OCI-M1 (cell line): ENCODE data around the gene NDUFS1.
"Not testable (repeated sequence)": the region's sequence is repeated elsewhere in the genome, so short reads cannot be mapped to it uniquely, and the experiment has no call there.

Source experiments
- DNase-seq: peaks from one replicate; lab custom pipeline; 2025; lab: John Stamatoyannopoulos, UW

NDUFS1 gene

DNA sequence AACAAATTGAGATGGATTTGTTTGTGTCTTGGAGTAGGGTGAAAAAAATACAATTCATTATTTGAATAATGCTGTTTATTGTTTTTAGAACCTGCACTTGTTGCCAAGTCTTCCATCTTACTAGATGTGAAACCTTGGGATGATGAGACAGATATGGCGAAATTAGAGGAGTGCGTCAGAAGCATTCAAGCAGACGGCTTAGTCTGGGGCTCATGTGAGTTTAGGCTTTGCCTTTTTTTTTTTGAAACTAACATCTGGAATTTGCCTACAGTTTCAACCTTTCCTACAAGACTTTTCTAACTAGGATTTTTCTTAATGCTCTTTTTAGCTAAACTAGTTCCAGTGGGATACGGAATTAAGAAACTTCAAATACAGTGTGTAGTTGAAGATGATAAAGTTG lies 3.2 kb upstream of the NDUFS1 start:
- not testable (repeated sequence) for DNase-seq

DNA sequence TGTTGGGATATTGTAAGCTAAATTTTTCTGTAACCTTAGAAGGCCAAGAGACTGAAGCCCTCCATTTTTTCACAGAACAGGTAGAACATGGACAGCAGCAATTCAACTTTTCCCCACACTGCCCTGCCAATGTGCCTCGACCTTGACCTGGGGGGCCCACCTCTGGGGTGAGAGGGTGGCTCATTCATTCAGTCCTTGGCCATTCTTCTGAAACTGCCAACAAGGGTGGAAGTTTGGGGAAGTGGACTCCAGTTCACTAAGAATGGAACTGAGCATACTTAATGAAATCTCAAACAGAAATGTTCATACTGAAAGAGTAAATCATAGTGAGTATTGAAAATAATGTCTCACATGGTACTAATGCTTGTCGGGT lies 1.5 kb upstream of the NDUFS1 start:
- no peak for DNase-seq

DNA sequence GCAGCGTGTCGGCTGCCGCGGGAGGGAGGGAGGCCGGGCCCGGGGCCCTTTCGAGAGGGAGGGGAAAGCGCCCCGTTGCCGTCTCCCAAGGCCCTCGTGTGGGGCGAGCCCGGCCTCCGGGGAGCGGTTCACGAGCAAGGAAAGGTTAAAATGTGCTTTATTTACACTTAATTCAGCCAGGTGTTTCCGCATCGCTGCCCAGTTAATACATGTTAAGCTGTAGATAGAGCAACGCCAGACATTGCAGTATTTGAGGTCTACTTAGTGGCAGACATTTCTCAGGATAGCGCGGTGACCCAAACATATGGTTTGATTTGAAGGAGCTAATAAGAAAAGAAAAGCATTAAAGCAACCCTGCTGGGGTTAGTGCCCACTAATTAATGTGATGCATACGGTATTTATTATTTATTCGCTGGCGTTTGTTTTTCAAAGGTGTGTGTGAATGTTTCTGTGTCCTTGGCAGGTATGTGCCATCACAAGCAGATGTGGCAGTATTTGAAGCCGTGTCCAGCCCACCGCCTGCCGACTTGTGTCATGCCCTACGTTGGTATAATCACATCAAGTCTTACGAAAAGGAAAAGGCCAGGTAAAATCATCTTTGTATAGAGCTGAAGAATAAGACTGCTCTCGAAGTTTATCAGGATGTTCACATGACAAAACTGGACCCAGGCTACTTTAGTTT lies 1.0 kb upstream of the NDUFS1 start:
- DNase-seq = no peak

DNA sequence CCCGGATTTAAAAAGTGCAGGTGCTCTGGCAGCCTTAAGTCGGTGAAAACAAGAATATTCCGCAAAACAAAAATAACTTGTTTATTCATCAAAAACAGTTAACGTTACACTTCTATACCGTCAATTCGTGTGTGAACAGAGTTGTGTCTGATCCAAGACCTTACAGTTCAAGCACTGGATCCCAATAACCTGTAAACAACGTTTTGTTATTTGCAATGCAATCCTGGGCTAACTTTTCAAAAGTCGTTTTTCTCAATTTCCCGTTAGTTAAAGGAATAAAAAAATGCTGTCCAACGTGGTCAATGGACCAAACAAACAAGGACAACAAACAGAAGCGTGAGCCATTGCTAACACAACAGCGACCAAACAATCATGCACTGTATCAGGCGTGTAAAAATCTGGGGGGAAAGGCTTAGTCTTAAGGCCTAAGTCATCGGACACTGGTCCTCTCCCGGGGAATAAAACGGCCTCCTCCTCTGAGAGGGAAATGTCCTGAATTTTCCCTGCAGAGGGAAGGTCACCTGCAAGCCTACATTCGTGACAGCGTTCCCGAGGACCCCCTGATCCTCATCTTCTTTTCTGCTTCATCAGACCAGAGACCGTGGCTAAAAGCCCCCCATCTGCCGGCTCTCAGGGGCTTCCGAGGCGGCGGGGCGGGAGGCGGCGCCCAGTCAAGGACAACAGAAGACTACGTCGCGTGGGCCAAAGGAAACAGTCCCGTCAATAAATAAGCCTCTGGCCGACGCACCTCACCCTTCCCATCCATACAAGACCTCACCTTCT lies 490 bp downstream of the NDUFS1 start:
- peak; percentile 59 for DNase-seq

DNA sequence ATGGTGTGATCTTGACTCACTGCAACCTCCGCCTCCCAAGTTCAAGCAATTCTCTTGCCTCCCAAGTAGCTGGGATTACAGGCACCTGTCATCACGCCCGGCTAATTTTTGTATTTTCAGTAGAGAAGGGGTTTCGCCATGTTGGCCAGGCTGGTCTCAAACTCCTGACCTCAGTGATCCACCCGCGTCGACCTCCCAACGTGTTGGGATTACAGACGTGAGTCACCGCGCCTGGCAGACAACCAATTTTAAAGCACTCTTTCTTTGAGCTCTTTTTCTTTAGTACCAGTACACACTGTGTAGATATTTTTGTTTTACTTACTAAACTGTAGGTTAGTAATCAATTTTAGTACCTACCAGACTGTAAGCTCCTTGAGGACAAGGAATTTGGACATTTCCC lies 2.2 kb downstream of the NDUFS1 start:
- DNase-seq = not testable (repeated sequence)

DNA sequence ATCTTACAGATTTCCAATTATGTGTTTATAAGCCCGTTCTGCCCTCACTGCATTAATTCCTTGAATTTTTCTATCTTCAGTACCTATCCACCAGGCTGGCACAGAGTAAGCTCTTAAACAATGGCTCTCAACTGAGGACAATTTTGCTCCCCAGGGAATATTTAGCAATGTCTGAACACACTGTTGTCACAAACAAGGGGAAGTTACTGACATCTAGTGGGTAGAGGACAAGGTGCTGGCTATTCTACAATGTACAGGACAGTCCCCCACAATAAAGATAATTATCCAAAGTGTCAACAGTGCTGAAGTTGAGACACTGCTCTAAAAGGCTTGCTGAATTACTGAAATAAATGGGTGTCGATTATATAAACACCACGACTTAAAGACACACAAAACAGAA lies 5.0 kb downstream of the NDUFS1 start:
- peak; percentile 47 for DNase-seq

DNA sequence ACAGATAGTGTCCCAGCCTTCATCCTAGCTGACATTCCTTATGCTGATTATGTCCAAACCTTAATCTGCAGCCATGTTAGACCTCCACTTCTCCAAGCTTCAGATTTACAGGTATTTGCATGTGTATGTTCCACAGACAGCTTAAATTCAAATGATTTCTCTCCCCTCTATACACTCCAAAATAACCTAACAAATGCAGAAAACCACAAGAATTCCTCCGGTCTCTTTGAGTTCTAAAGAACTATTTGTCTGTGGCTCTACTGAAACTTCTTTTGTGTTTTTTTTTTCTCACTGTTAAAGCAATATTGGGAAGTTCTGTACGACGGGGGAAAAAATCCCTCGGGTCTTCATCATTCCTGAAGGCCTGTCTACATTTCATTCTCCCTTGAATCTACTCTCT lies 8.6 kb downstream of the NDUFS1 start:
- DNase-seq = no peak

DNA sequence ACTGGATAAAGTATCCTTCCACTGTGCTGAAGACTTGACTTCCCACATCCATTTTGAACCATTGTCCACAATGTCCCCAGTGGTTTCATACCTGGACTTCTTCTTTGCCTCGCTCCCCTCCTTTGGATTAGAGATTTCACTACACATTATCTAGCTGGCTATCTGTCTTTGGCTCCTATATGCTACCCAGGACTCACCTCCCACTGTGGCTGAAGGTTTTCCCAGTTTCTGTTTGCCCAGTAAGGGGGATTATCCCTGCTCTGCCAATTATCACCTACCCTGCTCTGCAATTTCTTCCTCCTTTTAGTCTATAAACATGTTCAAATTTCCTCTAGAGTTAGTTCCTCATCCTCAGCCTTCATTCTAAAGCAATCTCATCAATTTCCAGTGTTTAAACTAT lies 9.1 kb downstream of the NDUFS1 start:
- no peak for DNase-seq

DNA sequence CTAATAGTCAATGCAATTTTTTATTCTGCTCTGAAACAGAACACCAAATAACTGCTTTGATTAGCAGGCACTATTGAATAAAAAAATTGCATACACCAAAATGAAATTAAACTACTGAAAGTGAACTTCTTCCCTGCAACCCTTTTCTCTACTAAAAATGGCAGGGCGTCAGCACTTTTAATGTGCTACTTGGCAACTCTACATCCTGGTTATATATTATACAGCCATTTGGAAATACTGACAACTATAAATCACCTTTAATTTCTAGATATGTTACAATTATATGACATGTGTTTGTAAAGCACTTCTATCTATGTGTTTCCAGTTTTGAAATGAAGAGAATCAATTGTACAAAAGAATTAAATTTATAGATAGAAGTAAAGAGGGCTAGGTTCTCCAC lies 9.9 kb downstream of the NDUFS1 start:
- no peak for DNase-seq

DNA sequence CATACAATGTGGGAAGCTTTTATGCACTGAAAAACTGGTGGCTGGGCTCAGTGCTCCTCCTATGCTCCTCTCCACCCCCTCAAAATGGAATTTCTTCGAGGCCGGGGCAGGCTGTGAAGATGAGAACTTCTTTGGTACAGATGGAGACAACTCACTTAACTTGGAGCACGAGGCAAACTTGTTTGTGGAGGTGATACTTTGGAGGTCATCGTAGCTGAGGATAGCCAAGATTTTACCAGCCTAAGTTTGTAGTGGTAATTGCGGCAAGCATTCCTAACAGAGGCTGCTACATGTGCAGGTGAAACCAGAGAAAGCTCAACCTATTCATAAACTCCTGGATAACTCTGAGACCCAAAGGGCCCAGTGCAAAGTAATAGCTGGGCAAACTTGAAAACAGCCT lies 13.6 kb downstream of the NDUFS1 start:
- DNase-seq = no peak

DNA sequence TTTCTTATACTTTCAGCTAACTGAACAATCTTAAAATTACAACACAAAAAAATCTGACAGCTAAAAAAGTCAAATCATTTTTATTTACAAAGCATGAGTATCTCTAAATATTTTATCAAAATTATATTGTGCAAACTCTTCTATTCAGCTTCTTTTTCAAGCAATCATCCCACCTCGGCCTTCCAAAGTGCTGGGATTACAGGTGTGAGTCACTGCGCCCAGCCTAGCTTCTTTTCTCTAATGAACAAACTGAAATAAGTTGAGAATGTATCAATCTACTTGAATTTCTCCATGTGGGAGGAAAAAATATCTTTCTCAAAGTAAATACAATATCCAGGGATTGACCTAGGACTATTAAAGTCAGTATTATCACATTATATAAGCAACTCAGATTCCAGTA lies 14.9 kb downstream of the NDUFS1 start:
- DNase-seq = no peak

DNA sequence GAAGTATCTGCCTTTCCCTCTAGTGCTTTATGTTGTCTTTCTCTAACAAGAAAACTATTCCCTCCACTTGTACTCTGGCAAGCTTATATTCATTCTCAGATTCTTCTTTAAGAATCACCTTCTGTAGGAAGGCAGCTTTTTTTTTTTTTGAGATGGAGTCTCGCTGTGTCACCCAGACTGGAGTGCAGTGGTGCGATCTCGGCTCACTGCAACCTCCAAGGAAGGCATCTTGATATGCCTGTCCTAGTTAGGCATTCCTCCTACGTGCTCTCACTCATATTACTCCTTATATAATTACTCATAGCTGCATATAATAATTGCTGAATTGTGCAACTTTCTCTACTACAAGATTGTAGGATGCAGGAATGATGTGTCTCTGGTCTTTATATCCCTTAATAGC lies 15.8 kb downstream of the NDUFS1 start:
- DNase-seq = no peak

DNA sequence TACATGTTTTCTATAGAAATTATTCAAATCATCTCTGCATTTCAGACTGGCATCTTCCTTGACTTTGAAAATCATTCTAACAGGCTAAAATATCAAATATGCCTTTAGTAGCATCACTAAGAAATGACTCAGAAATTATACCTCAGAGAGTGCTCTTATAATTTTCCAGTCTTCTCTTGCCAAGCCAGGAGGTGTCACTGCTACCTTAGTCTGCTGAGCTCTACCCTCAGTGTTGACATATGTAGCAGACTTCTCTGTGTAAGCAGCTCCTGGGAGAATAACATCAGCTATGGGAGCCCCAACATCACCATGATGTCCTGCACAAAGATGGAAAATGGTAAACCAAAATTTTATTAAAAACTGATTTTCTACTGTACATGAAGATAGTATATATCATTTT lies 31.6 kb downstream of the NDUFS1 start:
- no peak for DNase-seq

DNA sequence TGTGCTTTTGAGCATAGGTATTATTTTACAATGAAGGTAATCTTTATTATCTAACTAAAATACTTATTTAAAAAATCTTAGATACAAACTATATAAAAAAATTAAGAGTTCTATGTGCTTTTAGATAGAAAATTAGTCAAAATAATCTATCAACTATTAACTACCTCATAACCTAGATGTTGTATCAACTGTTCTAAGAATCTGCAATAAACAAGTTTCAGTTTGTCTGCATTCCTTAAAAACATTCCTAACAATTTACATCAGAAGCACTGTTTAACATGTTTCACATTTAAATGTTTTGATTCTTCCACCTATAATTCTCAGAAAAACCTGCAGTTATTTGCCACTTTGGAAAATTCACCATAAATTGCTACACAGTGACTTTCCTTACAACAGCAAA lies 33.3 kb downstream of the NDUFS1 start:
- no peak for DNase-seq

DNA sequence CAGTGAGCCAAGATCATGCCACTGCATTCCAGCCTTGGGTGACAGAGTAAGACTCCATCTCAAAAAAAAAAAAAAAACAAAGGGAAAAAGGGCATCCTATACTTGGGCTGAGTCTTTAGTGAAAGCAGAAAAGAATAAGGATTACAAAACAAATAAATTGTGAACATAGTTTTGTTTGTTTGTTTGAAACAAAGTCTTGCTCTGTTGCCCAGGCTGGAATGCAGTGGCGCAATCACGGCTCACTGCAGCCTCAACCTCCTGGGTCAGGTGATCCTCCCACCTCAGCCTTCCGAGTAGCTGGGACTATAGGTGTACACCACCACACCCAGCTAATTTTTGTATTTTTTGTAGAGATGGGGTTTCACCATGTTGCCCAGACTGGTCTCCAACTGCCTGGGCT lies 36.7 kb downstream of the NDUFS1 start:
- DNase-seq = not testable (repeated sequence)

DNA sequence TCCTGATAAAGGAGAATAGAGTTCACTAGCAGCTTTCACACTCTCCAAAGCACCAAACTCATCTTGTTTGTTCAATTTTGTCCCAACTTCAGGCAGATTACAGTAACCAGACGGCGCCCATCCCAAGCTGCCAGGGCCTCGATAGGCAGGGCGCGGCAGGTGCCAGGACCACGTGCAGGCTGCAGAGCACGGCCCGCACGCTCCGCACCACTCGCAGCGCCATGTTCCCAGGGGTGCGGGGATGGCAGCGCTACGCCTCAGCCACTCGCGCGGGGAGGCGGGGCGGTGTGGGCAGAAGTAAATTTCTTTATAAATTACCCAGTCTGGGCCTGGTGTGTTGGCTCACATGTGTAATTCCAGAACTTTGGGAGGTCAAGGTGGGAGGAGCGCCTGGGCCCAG lies 43.0 kb downstream of the NDUFS1 start:
- DNase-seq = no peak

DNA sequence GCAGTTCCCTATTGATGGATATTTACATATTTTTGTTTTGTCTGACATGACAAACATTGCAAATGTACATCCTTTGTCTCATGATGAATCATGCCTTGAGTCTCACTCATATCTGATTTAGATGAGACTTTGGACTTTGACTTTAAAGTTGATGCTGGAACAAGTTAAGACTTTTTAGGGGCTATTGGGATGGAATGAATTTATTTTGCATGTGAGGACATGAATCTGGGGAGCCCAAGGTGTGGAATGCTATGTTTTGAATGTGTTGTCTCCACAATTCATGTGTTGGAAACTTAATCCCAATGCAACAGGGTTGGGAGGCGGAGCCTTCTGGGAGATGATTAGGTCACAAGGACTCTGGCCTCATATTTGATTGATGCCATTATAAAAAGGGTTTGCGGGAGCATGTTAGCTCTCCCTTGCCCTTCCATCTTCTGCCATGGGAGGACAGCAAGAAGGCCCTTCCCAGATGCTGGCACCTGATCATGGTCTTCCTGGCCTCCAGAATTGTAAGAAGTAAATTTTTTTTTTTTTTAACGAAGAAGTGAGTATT lies 44.1 kb downstream of the NDUFS1 start:
- no peak for DNase-seq

DNA sequence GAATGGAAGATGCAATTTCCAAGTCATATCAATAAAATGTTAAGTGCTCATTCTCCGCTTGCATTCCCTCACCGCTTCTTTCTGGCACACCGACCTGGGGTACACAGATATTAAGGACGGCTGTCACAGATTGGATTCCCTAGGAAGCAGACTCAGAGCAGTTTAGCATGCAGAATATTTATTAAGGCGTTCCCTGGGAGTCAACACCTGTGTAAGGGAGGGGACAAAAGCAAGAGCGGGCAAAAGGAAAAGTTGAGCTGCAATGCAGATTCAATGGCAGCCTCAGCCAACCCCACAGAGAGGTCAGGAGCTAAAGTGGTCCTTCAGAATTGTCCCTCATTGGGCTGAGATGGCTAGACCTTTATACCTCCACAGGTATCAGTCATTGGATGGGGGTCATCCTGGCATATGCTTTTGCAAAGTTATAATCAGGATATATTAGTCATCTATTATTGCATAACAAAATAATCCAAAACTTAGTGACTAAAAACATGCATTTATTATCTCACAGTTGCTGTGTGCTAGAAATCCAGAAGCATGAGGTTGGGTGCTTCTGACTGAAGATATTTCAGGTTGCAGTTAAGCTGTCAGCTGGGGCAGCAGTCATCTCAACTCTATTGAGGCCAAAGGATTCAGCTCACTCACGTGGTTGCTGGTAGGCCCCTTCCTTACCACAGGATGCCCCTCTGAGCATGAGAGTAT lies 46.2 kb downstream of the NDUFS1 start:
- DNase-seq = no peak

DNA sequence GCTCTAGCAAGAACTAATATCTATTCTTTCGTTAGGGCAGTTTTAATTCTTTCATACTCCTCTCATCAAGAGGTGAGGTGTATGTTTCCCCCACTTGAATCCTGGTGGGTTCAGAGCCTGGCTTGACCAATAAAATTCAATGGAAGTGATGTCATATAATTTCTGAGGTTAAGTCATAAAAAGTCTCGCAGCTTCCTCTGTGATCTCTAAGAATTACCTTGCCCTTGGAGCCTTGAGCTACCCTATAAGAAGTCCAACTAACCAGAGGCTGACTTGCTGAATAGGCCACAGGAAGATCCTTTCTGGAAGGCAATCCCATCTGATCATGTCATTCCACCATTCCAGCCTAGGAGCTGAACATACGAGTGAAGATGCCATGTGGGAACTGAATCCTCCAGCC lies 47.1 kb downstream of the NDUFS1 start:
- DNase-seq = no peak

DNA sequence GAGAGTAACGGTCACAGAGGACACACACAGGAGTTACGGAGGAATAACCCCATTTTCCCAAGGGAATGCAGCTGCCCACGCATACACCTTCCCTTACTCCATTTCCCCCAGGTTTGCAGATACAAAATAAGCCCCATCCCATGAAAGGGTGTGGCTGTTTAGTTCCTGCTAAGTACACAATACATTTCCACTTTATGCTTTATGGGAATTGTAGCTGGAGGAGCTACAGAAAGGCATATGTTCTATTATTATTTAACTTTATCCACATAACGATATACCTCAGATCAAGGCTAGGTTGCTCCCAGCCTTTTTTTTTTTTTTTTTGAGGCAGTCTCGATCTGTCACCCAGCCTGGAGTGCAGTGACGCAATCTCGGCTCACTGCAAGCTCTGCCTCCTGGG lies 50.5 kb downstream of the NDUFS1 start:
- no peak for DNase-seq

DNA sequence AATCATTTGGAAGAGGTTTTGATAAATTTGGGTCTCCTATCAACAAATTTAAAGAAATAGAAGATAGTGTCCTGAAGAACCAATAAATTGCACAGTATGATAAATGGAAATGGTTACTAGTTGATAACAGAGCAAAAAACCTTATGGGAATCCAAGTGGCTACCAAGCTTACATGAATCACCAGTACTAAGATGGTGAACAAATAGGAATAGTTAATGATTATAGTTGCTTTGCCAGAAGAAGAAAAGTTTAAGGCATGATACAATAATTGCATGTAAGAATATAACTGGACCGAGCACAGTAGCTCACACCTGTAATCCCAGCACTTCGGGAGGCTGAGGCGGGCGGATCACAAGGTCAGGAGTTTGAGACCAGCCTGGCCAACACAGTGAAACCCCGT lies 53.7 kb downstream of the NDUFS1 start:
- DNase-seq = no peak

DNA sequence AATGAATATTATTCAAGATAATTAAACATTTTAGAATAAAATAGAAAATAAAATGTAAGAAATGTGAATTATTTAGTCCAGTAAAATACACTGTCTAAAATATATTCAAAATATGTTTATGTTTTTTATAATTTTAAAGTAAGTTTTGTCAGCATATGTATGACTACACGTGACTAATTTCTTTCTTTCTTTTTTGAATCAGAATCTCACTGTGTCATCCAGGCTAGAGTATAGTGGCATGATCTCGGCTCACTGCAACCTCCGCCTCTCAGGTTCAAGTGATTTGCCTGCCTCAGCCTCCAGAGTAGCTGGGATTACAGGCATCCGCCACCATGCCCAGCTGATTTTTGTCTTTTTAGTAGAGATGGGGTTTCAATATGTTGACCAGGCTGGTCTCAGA lies 54.2 kb downstream of the NDUFS1 start:
- no peak for DNase-seq

DNA sequence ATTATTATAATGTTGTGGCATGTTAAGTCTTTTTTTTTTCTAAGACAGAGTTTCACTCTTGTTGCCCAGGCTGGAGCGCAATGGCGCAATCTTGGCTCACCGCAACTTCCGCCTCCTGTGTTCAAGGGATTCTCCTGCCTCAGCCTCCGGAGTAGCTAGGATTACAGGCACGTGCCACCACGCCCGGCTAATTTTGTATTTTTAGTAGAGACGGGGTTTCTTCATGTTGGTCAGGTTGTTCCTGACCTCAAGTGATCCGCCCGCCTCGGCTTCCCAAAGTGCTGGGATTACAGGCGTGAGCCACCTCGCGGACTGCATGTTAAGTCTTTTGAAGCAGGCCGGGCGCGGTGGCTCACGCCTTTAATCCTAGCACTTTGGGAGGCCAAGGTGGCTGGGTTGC lies 60.4 kb downstream of the NDUFS1 start:
- not testable (repeated sequence) for DNase-seq
